HG03378 (cell line): ENCODE results near the gene TNS1.
A peak's percentile ranks its signal among the peaks of the same experiment; 100 is the strongest.
"Not testable (repeated sequence)": the region's sequence is repeated elsewhere in the genome, so short reads cannot be mapped to it uniquely, and the experiment has no call there.

Experiments
- ATAC-seq: cut with Tn5 transposase; IDR thresholded peaks from one replicate; pipeline ENCODE4 v1.9.1; 2021; ENCODE audit warnings: mild to moderate bottlenecking, moderate library complexity; ENCODE audit not compliant: unreplicated experiment

The TNS1 gene

DNA sequence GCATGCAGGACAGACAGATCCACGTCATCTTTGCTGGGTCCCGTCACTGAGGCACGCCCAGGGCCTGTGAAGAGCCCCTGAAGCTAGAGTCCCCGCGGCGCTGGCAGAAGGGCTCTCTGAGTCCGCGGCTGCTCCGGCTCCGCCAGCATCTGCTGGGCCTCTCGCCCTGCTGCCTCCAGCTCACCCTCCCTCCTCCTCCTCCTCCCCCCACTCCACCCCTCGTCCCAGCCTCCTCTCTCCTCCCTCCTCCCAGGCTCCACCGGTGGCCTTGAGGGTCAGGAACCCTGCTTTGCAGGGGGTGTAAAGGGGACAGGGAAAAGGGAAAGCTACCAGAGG is at the start of gene TNS1:
Gene TNS1 (minus strand): TSS at position 151 of the 336 bp plus-strand sequence. CDS start 123 bp downstream, at position 28.
- no peak for ATAC-seq

DNA sequence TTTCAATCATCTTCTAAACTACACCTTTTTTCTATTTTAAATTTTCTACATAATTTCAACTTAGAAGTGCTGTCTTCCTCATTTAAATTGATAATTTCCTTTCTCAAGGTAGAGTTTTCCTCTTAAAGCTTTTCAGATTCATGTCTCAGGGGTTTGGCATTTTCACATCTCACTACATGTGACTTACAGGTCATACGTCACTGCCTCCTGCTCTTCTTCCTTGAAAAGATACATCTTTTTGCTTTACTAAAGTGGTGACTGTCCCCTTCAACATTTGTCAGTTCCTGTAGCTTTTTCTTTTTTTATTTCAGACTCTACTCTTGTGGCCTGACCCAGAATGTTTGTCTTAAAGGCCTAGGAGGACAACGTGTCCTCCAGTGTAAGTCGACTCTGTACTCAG is 49.1 kb upstream of the TNS1 start:
- no peak for ATAC-seq

DNA sequence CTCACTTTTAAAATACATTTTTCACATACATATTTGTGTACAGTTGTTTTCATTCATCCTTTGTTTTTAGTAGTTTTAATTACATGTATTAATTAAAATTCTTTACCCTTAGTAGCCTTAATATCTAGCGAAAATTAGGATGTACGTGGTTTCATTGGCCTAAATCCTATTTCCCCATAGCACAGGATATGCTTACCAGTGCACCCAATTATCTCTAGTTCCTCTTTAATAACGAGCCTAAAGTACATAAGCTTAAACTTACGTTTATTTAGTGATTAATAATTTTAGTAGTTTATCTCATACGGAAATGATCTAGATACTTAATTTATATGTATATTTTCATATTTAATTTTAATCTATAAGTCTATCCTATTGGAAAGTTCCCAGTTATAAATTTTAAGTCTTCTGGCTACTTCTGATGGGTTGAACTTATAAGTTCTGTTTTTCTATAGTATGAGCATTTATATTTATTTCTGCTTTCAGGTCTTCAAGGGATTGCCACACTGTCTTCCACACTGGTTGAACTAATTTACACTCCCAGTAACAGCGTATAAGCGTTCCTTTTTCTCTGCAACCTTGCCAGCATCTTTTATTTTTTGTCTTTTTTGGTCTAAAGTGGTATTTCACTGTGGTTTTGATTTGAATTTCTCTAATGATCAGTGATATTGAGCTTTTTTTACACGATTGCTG is 44.9 kb upstream of the TNS1 start:
- no peak for ATAC-seq

DNA sequence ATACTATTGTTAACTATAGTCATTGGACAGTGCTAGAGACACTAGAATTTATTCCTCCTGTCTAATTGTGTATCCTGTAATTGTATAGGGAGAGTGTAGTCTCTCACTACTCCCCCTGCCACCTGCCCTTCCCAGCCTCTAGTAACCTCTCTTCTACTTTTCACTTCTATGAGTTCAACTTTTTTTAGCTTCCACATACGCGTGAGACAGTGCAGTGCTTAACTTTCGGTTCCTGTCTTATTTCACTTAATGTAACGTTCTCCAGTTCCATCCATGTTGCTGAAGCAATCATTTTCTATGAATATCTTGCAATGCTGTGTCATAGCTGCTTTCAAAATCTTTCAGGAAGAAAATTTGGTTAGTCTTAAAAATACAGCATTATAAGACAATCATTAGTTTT is 43.4 kb upstream of the TNS1 start:
- peak; percentile 83 for ATAC-seq

DNA sequence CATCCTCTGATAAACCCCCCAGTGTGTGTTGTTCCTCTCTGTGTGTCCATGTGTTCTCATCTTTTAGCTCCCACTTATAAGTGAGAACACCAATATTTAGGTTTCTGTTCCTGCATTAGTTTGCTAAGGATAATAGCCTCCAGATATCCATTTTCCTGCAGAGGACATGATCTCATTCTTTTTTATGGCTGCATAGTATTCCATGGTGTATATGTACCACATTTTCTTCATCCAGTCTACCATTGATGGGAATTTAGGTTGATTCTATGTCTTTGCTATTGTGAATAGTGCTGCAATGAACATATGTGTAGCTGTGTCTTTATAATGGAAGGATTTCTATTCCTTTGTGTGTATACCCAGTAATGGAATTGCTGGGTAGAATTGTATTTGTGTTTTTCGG is 41.8 kb upstream of the TNS1 start:
- not testable (repeated sequence) for ATAC-seq

DNA sequence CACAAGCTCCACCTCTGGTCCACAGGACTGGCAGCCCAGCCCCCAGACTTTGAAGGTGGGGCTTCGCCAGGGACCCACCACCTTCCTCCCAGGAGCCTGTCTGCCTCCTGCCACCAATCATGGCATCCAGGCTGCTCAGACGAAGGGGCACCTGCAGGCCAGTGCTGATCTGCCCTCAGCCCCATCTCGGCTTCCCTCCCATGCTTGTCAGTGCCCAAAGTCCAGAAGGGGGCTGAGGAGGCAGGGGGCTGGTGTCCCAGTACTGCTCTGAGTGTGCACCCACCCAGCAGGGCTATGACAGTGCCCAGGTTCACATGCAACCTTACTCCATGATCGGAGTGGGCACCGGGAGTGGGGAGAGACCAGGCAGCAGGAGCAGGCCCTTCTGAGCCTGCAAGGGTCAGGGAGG is 40.9 kb upstream of the TNS1 start:
- ATAC-seq = no peak

DNA sequence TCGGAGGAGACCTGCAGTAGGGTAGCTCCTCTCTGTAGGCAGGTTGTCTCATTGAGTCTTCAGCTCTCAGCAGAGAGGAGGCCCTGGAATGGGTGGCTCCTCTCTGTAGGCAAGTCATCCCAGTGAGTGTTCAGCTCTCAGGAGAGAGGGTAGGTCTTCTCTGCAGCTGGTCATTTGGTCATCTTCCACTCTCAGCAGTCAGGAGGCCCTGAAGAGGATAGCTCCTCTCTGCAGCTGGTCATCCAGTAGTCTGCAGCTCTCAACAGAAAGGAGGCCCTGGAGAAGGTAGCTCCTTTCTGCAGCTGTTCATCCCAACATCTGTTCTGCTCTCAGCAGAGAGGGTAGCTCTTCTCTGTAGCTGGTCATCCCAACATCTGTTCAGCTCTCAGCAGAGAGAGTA is 40.3 kb upstream of the TNS1 start:
- no peak for ATAC-seq

DNA sequence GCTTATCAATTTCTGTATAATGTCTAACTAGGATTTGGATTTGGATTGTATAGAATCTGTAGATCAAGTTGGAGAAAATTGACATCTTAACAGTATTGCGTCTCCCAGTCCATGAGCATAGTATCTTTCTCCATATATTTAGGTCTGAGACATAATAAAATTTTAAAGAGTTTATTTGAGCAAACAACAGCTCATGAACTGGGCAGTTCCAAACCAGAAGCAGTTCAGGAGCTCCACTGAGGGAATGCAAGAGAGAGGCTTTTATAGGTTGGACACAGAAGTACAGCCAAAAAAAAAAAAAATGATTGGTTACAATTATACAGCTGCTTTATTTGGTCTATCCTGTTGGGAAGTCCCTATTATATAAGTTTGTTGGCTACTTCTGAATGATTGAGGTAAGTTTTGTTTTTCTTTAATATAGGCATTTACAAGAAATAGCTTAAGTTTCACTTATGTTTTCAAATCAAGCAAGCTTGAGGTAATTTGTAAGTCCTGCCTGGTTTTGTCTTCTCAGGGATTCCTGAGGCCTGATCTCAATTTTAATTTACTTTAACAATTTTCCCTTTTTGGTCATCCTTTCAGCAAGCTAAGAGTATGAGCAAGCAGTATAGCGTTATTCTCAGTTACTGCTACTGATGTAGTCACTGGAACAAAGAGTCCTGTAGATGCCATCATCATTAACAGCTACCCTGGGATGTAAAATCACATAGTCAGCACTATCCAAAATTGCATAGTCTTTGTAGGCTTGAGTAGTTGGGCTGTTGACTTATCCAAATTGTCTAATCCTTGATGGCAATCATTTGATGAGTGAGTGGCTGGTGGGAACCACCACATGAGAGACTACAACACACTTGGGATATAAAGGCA is 38.7 kb upstream of the TNS1 start:
- ATAC-seq = no peak

DNA sequence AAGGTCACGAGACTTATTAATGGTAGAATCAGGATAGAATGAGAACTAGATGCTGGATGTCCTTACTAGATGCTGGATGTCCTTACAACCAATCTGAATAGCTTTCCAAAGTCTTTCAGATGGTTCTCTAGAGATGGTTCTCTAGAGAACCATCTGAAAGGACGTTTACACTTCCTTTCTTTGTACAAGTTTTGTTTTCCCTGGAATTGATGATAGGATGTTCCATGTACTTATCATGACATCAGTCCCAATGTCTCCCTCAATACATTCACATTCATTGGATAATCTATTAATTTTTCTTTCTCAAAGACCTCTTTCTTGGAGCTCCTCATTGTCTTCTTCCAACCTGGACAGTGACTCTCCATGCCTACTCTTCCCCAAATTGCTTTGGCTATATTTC is 38.1 kb upstream of the TNS1 start:
- ATAC-seq = no peak

DNA sequence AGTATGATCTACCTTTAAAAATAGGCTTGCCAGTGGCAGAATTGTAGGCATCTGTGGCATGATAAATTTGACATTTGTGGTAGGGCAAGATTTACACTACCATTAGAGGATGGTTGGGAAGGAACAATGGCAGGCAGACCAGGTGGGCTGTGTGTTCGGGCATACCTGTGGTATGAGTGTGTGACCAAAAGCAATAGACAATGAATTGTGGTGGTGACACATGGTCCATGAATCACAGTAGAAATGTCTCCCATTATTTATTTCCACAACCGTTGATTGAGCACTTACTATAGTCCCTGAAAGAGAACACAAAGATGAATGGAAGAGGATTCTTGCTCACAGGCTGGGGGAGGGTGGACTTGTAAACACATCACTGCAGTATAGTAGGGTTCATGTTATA is 36.4 kb upstream of the TNS1 start:
- no peak for ATAC-seq

DNA sequence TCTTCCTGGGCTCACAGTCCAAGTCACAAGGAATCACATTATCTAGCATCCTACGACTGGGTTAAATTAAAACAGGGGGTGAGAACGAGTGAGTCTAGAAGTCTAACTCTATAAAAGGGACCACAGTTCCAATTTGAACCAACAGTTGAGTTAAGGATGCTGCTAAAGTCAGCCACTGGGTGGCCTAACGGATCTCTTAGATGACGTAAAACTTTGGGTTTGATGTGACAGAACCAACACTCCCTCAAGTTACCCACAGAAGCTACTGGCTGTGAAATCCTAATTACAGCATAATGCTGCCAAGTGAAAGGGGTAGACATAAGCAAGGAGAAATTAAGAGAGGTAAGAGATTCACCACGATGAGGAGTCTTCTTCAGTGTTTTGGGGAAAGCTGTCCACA is 33.6 kb upstream of the TNS1 start:
- no peak for ATAC-seq

DNA sequence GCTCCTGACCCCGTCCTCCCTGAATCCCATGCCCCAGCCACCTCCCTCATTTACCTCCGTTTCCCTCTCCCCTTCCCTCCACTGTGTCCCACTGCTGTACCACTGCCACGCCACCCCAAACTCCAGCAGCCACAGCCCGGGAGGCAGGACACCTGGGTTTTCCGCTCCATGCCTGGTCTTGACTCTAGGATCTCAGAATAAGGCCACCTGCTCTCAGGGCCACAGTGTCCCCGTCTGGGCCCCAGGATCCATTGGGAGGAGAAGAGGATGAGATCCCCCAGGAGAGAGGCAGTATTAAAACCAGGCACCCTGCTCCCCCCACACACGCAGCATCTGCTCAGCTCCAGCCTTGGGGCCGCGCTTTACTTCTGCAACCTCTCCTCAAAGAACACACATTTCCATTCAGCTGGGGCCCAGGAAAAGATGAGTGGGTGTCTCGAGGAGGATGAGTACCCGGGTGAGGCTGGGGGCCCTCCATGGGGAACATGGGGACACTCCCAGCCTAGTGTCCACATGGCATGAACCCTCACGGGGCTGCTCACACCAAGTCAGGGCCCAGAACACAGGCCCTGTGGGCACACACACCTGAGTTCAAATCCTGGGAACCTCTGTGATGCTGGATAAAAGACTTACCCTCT is 32.8 kb upstream of the TNS1 start:
- no peak for ATAC-seq

DNA sequence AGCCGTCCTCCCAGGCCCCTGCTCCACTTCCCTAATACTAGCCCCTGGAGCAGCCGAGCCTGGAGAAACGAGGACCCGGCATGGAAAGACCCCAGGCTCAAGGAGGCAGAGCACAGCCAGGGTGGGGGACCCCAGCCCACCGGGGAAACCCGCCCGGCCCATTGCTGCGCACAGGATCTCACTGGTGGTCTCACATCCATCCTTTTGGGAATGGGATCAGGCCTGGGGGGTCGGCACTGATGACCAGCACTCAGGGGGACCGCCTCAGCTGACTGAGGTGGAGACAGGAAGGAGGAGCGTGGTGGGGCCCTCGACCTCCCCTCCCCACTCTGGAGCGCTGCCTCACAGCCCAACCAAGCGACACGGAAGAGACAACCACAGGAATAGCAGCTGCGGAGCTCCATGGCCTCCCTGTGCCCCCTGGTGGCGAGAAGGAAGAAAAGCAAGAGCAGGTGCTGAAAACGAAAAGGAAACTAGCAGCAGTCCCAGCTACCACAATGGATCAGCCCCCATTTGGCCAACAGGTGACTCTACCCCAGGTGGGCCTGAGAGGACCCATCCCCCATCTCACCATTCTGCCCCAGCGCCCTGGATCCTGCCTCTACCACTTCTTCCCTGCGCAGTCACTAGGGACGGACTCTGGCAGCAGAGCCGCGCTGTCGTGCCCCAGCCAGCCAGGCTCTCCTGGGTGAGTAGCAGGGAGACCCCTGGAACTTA is 31.9 kb upstream of the TNS1 start:
- peak; percentile 77 for ATAC-seq

DNA sequence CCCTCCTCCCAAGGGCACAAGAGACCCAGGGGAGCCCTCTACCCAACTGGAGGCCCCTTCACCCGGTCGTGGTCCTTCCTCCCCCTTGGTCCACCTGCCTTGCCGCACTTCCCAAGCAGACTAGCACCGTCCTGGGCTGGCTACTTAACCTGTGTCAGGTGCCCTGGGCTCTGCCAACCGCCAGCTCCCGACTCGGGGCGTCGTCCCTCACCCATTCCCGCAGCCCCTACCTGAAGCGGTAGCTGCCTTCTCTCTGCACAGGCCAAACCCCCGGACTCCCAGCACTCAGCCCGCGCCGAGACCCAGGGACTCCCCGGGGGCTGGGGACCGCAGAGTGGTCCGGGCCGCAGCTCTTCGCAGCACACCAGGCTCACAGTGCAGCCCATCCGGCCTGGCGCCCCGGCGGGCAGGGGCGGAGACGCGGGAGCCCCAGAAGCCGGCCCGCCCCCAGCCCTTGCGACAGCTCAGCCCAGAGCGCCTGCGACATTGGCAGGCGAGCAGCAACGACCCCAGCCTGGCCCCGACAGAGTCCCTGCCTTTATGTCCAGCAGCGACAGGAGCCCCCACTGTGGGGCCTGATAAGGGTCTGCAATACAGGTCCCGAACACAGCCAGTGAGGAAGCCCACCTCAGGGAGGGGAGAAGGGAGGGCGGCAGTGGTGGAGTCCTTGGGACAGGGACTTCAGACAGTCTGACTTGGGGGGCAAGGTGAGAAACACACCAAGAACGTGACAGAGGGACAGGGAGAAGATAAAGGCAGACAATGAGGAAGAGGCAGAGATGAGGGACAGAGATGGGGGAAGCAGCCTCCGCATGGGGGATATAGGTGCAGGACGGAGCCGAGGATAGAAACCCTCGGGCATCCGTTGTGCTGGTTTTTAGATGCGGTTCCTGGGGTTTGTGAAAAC is 31.0 kb upstream of the TNS1 start:
- ATAC-seq = no peak

DNA sequence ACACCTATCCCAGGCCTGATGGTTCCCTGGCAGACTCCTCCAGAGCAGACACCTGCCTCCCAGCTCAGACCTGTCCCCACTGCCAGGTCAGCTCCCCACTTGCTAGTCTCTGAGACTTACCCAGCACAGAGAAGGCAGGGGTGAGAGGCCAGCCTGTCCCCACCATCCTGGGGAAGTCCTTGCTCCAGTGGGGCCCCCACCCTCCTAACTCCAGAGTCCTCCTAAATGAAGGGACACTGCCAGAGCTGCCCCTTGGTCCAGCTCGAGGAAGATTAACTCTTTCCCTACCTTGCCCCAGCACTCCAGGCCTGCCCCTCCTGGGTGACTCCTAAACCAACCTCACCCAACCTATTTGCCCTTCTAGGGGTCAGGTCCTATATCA is 30.4 kb upstream of the TNS1 start:
- ATAC-seq = no peak

DNA sequence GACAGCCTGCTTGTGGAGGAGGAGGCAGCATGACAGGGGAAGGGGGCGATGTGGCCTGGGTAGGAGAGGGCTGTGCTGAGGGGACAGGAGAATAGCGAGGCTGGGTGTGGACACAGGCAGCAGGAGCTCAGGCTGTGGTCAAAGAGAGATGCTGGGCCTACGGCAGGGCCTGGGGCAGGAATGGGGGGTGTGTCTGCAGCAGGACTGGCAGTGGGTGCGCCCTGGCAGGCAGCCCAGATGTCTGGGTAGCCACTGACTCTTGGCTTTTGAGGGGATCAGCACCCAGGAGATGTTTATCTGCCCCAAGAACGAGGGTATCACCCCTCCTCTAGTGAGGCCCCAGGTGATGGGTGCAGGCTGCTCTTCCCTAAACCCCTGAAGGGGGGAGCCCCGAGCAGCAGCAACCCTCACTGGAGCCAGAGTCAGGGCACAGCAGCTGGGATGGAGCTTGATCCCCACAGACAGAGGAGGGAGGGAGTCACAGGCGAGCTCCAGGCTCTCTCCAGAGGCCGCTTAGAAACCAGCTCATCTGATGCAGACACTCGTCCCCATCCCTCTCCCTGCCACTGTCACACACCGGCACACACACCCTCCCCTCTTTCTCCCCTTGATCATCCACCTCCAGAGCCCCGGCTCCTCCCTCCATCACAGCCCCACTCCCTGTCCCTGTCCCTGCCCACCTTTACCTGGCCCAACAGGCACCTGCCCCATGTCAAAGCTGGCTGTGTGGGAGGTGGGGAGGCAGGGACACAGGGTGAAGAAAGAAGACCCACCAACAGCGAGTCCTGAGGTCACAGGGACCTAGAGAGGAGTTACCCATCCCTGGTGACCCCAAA is 29.8 kb upstream of the TNS1 start:
- ATAC-seq = no peak

DNA sequence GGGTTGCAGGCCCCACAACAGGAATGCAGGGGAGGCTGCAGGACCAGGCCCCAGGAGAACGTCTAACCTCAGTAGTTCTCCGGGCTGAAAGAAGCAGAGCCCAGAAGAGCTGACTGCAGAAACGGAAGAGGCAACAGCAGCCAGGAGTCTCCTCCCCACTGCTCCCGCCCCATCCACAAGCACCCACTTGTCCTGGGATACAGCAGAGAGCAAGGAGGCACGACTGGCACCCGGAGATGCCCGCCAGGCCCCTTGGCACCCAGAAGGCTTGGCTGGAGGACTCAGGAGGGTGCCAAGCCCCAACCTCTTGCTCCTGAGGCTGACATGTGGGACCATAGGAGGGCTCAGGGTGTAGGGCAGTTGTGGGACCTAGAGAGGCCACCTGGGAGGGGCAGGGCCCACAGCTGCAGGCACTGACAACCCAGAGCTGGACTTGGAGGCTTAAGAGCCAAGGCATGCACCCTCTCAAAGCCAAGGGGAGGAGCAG is 29.0 kb upstream of the TNS1 start:
- ATAC-seq = no peak

DNA sequence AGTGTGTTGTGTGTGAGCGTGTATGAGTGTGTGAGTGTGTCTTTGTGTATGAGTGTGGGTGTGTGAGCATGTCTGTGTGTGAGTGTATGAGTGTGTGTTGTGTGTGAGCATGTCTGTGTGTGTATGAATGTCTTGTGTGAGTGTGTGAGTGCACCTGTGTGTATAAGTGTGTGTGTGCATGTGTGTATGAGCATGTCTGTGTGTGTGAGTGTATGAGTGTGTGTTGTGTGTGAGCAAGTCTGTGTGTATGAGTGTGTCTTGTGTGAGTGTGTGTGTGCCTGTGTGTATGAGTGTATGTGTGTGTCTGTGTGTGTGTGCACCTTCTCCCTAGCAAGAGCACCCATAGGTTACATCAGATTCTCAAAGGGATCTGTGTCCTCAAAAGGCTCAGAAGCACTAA is 28.5 kb upstream of the TNS1 start:
- no peak for ATAC-seq

DNA sequence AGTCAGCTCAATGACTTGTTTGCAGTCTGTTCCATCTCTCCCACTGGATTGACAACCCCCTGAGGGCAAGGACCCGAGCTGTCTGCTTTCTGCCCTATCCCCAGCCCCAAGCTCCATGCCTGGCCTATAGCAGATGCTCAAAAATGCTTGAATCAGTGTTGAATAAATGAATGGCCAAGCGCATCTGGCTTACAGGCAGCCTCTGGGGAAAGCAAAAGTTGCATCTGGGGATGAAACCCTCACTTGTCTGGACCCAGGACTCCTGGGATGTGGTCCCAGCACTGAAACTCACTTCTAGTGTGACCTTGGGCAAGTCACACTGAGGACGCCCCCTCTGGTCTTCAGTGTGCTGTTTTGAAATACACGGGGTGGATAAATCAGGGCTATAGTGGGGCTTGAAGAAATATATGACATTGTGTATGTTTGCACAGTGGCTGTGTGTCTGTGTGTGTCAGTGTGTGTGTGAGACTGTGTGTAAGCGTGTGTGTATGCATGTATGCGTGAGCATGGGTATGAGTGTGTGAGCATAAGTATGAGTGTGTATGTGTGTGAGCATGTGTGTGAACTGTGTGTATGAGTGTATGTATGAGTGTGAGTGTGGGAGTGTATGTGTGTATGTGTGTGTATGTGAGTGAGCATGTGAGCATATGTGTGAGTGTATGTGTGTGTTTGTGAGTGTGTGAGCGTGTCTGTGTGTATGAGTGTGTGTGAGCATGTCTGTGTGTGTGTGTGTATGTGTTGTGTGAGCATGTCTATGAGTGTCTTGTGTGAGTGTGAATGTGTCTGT is 27.8 kb upstream of the TNS1 start:
- no peak for ATAC-seq
